HG03342 (cell line): ENCODE results near the gene PRSS57.
"Not testable (repeated sequence)": the region's sequence is repeated elsewhere in the genome, so short reads cannot be mapped to it uniquely, and the experiment has no call there.

Experiments used
- ATAC-seq: cut with Tn5 transposase; IDR thresholded peaks from one replicate; pipeline ENCODE4 v1.9.1; 2021; ENCODE audit warnings: mild to moderate bottlenecking, moderate library complexity; ENCODE audit not compliant: unreplicated experiment

PRSS57 gene

GRCh38 chr19:695352-695949 lies at the start of gene PRSS57:
TSS of gene PRSS57 (minus strand) at chr19:695452. CDS start at chr19:695430, 22 bp downstream.
- no peak for ATAC-seq

GRCh38 chr19:743168-743687 lies 48.0 kb upstream of the PRSS57 start:
- ATAC-seq, result no peak

GRCh38 chr19:742540-743075 lies 47.4 kb upstream of the PRSS57 start:
- ATAC-seq, result no peak

GRCh38 chr19:741506-742131 lies 46.4 kb upstream of the PRSS57 start:
- ATAC-seq, result no peak

- not testable (repeated sequence) for ATAC-seq
These were observed 45.7 kb upstream of the PRSS57 start for GRCh38 chr19:740816-741505.

- ATAC-seq, result no peak
These were observed 44.9 kb upstream of the PRSS57 start for GRCh38 chr19:739998-740715.

- no peak for ATAC-seq
These were observed 43.4 kb upstream of the PRSS57 start for GRCh38 chr19:738509-739128.

- ATAC-seq, result no peak
These were observed 42.4 kb upstream of the PRSS57 start for GRCh38 chr19:737591-738093.

- ATAC-seq, result no peak
These were observed 40.9 kb upstream of the PRSS57 start for GRCh38 chr19:736125-736524.

- no peak for ATAC-seq
These were observed 39.5 kb upstream of the PRSS57 start for GRCh38 chr19:734716-735115.

GRCh38 chr19:732148-733069 lies 37.2 kb upstream of the PRSS57 start:
- no peak for ATAC-seq

- no peak for ATAC-seq
These were observed 35.7 kb upstream of the PRSS57 start for GRCh38 chr19:731000-731399.

- no peak for ATAC-seq
These were observed 34.9 kb upstream of the PRSS57 start for GRCh38 chr19:729965-730668.

- ATAC-seq, result not testable (repeated sequence)
These were observed 34.3 kb upstream of the PRSS57 start for GRCh38 chr19:729564-729963.

GRCh38 chr19:728011-728410 lies 32.8 kb upstream of the PRSS57 start:
- ATAC-seq, result no peak

- ATAC-seq, result no peak
These were observed 32.0 kb upstream of the PRSS57 start for GRCh38 chr19:726993-727956.

- no peak for ATAC-seq
These were observed 30.3 kb upstream of the PRSS57 start for GRCh38 chr19:725461-726089.
